Right lung (tissue), 10 donors: Measurements from ENCODE around the gene SCIMP. TPM values are rescaled to one million over a fixed set of nuclear protein-coding genes. Genes with fewer than 3 reads are reported as not detected.

Experiments used
- DNase-seq, 2 donors: peaks; one replicate each; pipeline ENCODE4 v3.0.0-alpha.2; 2013
- long read RNA-seq, 8 donors: transcript quantifications; one replicate each; lab custom pipeline, GENCODE V29; 2026
- polyA plus RNA-seq, 5 donors: library from polyadenylated mRNA; unstranded; fragments of 120-200 nt; gene quantifications; one replicate each; pipeline versions ENCODE4 v1.2.1 to v1.2.3, GENCODE V29; 2013; ENCODE audit warnings: inconsistent platforms in 1 of 5, low replicate concordance in 1 of 5; ENCODE audit not compliant: insufficient read length in 5 of 5, insufficient read depth in 1 of 5

Gene SCIMP
- polyA plus RNA-seq = 1 to 10 TPM; 1.4 to 2.5 (median 2.1) TPM
- long read RNA-seq, donor 1, partial matches to known transcripts = 6 of 6 reads
- long read RNA-seq, donor 1, other reads (novel, unspliced or antisense) = 0 of 6 reads
- long read RNA-seq, donor 2 = 0 reads
- long read RNA-seq, donor 3, partial matches to known transcripts = 0 of 1 reads
- long read RNA-seq, donor 3, other reads (novel, unspliced or antisense) = 0 of 1 reads
- long read RNA-seq, donor 4 = 0 reads
- long read RNA-seq, donor 5, partial matches to known transcripts = 0 of 2 reads
- long read RNA-seq, donor 5, other reads (novel, unspliced or antisense) = 0 of 2 reads
- long read RNA-seq, donor 6, partial matches to known transcripts = 6 of 45 reads
- long read RNA-seq, donor 6, other reads (novel, unspliced or antisense) = 39 of 45 reads
- long read RNA-seq, donor 7 = 0 reads
- long read RNA-seq, donor 8 = 0 reads

- no peak for DNase-seq
Measured at GRCh38 chr17:5234645-5235576, at the start of gene SCIMP. TSS of gene SCIMP (minus strand) at chr17:5234860. CDS start at chr17:5234755, 105 bp downstream.

- no peak for DNase-seq
Measured at GRCh38 chr17:5283571-5284315, 49.1 kb upstream of the SCIMP start.

GRCh38 chr17:5282642-5283217, 48.1 kb upstream of the SCIMP start:
- no peak for DNase-seq

DNA sequence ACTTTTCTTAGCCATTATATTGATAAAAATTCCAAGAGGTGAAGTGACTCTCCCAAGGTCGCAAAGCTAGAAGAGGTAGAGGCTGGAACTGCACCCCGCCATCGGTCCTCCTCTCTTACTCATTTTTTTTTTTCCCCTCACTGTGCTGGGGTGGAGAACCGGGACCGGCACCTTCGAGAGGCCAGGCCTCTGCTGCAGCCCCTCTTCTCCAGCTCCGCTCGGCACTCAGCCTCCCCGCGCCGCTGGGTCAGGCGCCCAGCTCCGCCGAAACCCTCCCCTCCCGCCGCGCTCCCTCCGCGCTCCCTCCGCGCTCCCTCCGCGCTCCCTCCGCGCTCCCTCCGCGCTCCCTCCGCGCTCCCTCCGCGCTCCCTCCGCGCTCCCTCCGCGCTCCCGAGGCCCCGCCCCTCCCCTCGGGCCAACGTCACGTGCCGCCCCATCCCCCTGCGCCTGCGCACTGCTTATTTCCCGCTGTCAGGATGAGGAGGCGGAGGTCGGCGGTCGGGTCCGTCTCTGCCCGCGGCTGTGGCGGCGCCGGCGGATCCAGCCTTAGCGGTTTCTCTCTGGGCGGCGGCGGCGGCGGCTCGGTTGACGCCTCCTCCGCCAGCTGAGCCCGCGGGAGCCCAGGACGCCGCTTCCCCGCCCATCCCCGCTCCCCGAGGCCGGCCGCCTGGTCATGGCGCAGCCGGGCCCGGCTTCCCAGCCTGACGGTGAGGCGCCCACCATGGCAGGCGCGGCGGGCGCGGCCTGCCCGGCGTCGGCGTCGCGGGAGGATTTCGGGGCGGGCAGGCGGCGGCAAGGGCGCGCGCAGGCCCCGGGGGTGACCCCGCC, 47.4 kb upstream of the SCIMP start, which contains the start of gene RABEP1:
Gene RABEP1, plus strand, starts transcription at position 471 of the 828 bp plus-strand sequence. Its CDS starts 203 bp downstream, at position 674.
- DNase-seq = peak; percentile 85 to 90

DNA sequence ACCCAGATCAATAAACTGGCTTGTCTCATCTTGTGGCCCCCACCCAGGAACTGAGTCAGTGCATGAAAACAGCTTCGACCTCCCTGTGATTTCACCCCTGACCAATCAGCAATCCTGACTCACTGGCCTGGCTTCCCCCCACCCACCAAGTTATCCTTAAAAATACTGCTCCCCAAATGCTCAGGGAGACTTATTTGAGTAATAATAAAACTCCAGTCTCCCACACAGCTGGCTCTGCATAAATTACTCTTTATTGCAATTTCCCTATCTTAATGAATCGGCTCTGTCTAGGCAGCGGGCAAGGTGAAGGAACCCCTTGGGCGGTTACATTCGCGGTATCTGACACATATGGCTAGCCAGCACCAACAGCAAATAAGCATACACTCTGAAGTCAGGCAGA, 37.7 kb upstream of the SCIMP start:
- DNase-seq = no peak

GRCh38 chr17:5269241-5269960, 34.7 kb upstream of the SCIMP start:
- DNase-seq = no peak

DNA sequence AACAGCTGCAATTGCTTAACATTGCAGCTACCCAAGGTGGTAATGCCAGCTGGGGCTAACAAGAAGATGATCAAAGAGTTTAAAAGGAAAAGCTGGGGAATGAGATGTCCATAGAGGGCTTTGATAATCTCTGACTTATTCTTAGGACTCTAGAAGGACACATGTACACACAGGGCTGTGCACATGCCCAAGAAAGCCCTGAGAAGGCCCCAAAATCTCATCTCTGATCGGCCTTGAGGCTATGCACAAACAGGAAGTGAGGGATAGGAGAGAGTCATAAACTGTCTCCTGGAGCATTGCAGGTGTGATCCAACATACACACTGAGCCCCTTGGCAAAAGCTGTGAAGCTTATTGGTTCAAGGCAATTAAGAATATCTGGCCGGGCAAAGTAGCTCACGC, 30.2 kb upstream of the SCIMP start:
- DNase-seq = no peak

GRCh38 chr17:5263441-5263840, 28.8 kb upstream of the SCIMP start:
- DNase-seq = no peak

GRCh38 chr17:5262416-5262991, 27.8 kb upstream of the SCIMP start:
- no peak for DNase-seq

- no peak for DNase-seq
Measured at GRCh38 chr17:5260542-5260941, 25.9 kb upstream of the SCIMP start.

DNA sequence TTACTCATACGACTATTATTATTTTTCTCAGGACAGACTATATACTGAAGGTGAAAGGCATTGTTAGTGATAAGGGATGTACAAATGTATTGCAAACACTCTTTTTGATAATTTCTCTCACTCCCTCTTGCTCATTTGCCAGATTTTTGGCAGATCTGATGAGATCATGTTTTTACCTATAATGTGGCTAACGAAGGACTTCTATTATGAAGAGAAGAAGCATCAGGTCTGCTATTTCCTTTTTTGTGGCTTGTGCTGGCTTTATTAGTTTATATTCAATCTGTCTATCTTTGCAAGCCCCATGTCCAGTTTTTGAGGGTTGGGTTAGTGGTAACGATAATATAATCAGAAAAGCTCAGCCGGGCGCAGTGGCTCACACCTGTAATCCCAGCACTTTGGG, 22.5 kb upstream of the SCIMP start:
- DNase-seq = no peak

- no peak for DNase-seq
Measured at GRCh38 chr17:5254903-5255521, 20.4 kb upstream of the SCIMP start.

GRCh38 chr17:5254414-5254813, 19.8 kb upstream of the SCIMP start:
- no peak for DNase-seq

DNA sequence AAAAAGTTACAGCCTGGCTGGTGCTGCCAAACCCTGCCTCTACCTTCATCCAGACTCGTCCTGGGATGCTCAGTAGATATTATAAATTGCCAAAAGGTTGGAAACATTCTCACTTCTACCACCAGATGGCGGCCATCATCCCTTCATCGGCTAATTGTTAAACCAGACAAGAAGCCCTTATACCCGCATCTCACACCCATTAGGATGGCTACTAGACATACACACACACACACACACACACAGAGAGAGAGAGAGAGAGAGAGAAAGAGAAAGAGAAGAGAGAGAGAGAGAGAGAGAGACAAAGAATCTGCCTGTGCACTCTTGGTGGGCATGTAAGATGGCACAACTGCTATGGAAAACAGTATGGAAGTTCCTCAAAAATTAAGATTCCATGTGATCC, 15.0 kb upstream of the SCIMP start:
- peak; percentile 45 to 54 for DNase-seq

DNA sequence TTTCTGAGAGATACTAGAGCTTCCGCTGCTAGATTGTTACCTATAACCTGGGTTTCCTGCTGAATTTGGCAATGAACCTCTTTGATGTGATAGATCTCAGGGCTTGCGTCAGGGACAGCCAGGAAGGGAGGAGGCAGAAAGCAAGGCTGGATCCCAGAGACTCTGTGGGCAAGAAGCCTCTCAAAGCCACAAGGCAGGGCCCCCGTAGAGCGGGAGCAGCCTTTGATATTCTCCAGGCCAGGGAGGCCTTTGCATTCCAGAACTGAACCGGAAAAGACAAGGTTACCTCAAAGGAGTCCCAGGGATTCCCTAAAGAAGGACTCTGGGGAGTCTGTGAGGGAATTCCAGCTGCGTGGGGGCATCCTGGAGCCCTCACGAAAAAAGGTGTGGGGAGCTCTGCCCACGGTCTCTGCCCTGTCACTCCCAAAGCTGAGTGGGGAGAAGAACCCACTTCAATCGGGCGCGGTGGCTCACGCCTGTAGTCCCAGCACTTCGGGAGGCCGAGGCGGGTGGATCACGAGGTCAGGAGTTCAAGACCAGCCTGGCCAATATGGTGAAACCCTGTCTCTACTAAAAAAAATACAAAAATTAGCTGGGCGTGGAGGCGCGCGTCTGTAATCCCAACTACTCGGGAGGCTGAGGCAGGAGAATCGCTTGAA, 14.3 kb upstream of the SCIMP start:
- no peak for DNase-seq

GRCh38 chr17:5247621-5248020, 13.0 kb upstream of the SCIMP start:
- no peak for DNase-seq

- no peak for DNase-seq
Measured at GRCh38 chr17:5241861-5242671, 7.4 kb upstream of the SCIMP start.
